HG03025 (cell line): ENCODE results near the gene ATIC.

ENCODE experiments used
- ATAC-seq: cut with Tn5 transposase; IDR thresholded peaks from one replicate; pipeline ENCODE4 v1.9.1; 2021; ENCODE audit warnings: mild to moderate bottlenecking, moderate library complexity; ENCODE audit not compliant: unreplicated experiment, low FRiP score

ATIC gene

DNA sequence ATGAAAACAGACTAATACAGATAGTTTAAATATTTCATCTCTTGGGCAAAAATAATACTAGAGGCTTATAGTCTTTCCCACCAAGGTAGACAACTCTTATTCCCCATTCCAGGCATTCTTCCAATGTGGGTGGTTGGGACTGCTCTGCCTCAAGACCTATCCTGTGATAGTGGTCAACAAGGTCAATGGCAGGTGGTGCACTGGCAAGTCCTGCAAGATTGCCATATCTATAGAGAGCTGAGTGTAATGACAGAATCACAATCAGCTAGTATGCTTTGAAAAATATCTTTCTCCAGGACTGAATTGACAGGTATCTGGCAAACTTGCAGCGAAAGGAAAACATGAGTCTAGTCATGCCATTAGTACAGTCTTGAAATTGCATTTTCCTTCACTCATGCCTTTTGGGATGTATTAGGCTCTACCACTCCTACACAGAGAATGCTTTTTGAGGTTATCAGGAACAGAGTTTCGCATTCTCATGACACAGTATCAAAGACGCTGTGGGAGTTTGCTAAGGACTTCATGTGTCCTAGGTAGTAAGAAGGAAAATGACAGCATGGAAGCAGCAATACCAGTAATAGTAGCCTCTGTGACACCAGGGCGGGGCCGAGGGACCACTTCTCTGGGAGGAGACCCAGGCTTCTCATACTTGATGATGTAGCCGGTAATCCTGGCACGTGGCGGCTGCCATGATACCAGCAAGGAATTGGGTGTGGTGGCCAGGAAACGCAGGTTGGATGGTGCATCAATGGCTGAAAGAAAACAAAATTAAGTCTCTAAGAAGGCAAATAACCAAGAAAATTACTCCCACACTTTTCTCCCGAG is 63.0 kb downstream of the ATIC start:
- no peak for ATAC-seq

DNA sequence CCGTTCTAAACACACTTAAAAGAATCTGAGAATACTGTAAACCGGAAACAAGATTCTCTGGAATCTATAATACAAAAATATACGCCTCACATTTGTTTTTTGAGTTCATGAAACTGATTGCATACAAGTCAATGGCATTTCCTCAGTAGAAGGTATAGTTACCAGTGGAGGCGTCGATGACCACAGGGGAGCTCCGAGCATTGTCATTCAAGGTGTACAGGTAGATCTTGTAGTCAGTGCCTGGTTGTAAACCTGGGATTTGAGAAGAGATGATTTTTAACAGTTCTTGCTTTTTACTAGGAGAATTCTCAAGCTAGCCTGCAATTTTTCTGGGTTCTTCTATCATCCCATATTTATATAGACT is 63.6 kb downstream of the ATIC start:
- ATAC-seq = no peak

DNA sequence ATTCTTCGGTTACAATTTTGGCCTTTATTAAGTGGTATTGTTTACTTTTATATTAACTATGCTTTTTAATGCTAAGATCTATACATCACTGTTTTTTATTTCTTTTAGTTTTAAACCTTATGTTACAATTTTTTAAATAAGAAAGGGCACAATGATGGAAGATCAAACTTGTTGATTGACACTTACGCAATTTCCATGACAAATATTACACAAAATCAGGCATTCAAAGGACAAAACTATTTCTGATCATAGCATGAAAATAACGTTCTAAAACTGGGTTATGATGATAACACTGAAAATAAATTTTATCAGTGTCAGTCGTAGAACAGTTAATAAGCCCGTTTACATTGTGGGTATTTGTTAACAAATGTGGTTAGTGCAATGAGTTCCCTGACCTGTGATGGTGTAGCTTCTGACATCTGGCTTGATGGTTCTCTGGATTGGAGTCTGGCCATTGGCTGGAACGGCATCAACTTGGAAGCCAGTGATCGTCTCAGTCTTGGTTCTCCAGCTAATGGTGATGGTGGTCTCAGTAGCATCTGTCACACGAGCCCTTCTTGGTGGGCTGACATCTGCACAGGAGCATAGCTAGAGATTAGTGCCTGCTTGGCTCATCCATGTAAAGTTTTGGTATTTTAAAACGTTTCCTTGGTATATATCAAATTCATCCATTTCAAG is 64.4 kb downstream of the ATIC start:
- no peak for ATAC-seq

DNA sequence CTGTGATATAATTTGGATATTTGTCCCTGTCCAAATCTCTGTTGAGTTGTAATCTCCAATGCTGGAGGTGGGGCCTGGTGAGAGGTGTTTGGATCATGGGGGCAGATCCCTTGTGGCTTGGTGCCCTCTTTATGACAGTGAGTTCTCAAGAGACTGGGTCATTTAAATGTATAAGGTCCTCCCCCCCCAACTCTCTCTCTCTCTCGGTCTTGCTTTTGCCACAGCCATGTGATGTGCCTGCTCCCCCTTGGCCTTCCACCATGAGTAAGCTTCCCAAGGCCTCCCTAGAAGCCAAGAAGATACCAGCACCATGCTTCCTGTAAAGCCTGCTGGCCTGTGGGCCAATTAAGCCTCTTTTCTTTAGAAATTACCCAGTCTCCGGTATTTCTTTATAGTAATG is 65.4 kb downstream of the ATIC start:
- no peak for ATAC-seq

DNA sequence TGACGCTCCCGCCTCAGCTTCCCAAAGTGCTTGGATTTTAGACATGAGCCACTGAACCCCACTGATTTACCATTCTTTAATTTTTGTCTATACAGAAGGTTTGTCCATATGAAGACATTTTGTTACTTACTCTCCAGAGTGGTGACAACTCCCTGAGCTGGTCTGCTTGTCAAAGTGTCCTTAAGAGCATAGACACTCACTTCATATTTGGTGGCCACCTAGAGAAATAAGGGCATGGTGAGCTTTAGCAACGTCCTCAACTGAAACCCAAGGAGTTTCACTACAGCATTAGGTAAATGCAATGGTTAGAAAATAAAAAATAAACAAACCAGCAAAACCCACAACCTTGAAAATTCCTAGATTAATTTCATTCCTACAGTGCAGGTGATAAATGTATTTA is 66.2 kb downstream of the ATIC start:
- ATAC-seq = no peak

DNA sequence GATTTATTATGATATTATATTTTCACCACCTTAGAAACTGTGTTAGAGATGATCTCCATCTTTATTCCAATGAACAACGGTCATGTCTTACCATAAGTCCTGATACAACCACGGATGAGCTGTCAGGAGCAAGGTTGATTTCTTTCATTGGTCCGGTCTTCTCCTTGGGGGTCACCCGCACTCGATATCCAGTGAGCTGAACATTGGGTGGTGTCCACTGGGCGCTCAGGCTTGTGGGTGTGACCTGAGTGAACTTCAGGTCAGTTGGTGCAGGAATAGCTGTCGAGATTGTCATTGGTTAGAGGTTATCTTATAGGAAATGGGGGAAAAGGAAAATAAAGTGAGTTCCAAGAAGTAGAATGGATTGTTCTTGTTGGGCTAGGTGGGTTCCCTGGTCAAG is 67.2 kb downstream of the ATIC start:
- no peak for ATAC-seq

DNA sequence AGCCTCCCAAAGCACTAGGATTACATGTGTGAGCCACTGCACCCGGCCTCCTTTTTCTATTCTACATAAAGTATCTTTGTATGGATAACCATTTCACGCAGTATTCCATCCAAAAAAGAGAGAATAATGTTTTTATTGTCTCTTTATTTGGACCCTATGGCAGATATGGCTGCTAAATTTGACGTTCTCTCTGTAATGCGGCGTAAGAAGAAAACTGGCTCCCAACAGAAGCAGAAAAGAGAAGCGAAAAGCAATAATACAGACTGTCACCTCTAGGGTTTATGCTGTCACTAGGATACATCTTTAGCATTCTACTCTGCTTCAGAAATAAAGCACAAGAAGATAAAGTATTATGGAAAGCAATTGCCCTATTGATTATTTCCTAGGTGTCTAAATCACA is 68.1 kb downstream of the ATIC start:
- no peak for ATAC-seq

DNA sequence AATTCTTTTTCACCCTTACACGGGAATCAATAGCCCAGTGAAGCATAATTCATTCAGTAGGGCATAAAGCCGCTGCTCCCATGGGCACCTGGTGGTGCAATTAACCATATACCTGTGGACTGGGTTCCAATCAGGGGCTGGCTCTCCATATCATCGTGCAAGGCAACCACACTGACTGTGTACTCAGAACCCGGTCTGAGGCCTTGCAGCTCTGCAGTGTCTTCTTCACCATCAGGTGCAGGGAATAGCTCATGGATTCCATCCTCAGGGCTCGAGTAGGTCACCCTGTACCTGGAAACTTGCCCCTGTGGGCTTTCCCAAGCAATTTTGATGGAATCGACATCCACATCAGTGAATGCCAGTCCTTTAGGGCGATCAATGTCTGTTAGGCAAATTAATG is 68.8 kb downstream of the ATIC start:
- ATAC-seq = no peak

DNA sequence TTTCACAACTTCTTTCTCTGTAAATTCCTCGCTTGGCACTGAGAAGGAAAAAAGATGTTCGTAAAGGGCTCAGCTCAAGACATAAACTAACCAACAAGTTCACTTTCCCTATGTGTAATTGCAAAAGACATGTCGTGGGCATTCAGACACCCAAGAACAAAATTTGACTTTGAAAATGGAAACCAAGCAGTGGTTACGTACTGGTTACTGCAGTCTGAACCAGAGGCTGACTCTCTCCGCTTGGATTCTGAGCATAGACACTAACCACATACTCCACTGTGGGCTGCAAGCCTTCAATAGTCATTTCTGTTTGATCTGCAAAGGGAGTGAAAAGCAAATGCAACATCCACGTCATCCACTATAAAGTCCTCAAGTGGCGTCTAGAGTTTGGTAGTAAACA is 70.2 kb downstream of the ATIC start:
- ATAC-seq = no peak

DNA sequence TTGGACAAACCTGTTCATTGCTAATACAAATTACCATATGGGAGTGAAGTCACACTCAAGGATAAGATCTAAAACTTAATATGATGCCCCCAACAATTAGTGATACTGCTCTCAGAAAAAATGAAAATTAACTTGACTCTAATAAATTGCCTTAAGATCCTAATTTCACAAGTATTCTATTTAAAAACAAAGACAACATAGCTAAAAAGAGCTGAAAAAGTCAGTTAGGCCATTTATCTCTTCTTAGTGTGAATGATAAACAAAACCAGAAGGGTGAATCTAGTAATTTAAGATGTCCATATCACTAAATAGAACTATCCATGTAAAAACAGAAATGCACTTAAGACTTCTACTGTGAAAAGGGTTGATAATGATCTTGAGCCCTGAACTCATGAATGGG is 70.6 kb downstream of the ATIC start:
- ATAC-seq = no peak

DNA sequence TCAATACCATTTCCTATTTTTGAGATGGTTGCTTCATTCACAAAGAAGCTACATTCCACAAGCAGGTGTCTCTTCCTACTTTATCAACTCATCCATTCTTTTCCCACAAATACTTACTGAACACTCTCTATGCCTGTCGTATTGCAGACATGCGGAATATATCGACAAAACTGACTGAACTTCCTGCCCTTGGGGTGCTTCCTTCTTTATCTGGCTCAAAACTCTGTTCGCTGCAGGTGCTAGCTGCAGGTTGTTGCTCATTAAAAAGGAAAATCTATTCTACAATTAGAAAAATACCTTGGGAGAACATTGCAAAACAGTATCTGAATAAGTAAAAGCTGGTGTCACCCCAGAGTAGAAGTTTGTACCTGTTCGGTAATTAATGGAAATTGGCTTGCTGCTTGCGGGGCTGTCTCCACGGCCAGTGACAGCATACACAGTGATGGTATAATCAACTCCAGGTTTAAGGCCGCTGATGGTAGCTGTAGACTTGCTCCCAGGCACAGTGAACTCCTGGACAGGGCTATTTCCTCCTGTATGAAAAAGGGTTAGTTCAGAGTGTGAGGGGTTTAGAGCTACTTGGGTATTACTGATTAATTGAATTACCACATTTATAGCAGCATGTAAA is 71.9 kb downstream of the ATIC start:
- no peak for ATAC-seq

DNA sequence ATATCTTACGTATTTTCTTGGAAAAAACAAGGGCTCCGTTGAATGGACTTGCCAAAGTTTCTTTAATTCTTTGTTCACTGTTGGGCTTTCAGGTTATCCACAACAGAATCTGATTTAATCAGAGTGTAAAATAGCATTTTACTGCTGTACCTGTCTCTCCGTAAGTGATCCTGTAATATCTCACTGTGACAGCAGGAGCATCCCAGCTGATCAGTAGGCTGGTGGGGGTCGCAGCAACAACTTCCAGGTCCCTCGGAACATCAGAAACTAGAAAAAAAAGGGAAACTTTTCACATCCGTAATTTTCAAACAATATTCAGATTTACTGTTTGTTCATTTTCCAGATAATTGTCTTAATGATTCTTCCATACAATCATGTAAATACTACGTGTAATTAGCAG is 72.9 kb downstream of the ATIC start:
- no peak for ATAC-seq

DNA sequence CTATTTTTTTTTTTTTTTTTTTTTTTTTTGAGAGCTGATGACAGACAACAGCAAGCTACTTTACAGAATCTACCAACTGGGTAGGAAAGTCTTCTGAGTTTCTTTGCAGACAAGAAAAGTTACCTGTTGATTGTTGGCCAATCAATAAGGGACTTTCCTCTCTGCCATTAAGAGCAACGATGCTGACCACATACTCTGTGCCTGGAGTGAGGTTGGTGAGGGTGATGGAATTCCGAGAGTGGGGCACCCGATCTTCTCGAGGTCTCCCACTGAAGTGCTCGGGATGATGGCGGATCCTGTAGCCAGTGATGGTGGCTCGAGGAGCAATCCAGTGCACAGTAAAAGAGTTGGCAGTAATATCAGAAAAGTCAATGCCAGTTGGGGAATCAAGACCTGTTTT is 74.7 kb downstream of the ATIC start:
- no peak for ATAC-seq

DNA sequence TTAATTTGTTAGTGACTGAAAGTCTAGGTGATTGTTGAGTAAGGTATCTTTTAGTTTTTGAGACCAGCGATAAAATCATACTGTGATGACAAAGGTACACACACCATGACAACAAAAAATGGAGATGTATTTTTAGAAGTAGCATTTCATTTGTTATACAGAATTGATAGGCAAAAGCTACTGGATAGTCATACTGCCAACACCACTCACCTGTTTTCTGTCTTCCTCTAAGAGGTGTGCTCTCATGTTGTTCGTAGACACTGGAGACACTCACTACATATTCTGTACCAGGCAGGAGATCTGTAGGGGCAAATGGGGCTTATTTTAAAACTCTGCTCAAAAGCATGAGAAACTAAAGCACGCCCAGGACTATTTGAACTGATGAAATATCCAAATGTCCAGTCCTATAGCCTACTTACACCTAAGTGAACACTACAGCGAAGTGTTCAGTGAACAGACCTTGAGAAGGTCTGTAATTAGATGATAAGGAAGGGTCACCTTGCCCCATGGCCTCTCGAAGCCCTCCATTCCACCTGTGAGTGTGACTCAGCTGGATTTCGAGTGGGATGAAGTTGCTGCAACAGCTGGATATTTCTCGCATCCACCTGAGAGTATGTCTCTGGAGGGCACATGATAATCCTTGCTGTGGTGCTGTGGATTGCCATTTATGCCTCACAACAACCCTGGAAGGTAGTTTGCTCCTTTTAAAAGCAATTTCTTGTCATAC is 76.3 kb downstream of the ATIC start:
- ATAC-seq = no peak

DNA sequence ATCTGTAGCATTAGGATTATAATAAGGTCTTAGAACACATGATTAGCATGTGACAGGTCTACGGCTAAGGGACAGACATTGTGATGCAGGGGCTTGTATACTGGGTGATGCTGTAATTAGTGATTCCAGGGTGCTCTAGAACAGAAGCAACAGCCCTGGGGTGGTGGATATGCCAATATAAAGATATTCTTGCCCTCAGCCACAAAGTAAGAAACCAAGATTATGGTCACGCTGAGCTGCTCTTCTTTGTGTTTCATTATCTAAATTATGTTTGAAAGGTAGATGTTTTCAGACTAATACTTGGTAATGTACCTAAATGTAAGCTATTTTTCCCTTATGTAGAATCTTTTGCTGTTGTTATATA is 78.7 kb downstream of the ATIC start:
- ATAC-seq = no peak

DNA sequence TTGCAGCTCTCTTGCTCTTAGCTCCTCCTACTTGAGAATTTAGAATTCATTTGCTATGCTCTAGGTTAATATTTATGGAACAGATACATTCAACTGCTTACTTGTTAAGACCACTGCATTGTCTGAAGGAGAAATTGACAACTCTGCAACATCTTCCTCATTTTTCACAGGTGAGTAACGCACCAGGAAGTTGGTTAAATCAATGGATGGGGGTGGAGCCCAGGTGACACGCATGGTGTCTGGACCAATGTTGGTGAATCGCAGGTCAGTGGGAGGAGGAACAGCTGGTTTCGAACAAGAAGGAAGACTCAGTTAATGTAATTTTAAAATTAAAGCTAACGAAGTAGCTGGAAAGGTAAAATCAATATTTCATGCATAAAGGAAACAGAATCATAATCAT is 79.7 kb downstream of the ATIC start:
- ATAC-seq = no peak

DNA sequence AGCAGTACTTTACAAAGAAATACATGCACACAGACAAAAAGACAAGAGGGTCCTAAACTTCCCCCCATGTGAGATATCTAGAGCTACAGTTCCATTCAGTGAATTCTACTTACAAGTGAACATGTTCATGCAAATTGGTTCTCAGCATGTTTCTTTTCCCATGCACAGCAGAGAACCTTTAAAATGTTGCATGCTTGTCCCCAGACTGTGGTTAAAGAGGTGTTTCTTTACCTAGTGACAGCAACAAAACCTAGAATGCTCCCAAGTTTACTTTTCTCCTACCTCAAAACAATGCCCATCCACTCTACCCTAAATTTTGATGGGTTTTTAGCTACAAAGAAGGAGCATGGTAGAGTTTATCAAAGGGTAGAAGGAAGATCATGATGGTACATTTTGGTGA is 80.3 kb downstream of the ATIC start:
- no peak for ATAC-seq

DNA sequence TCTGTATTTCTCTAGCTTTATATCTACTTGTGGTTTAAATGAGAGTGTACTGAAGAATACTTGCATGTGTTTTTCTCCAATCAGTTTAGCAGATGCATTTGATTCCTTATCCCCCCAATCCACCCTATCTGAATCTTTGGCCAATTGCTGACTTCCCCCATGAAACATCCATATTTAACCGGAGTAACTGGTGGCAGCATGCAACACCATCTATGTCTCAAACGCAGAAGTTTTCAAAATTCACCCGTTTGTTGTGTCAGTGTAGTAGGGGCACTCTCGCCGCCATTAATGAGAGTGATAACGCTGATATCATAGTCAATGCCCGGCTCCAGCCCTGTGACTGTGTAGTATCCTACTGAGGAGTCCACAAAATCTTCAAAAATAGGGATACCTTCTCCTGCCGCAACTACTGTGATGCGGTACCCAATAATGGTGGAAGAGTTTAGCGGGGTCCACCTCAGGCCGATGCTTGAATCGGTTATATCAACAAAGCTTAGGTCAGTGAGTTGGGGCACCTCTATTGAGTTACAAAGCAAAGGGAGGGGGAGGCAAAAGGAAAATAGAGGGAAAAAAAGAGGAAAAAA is 80.9 kb downstream of the ATIC start:
- ATAC-seq = no peak

DNA sequence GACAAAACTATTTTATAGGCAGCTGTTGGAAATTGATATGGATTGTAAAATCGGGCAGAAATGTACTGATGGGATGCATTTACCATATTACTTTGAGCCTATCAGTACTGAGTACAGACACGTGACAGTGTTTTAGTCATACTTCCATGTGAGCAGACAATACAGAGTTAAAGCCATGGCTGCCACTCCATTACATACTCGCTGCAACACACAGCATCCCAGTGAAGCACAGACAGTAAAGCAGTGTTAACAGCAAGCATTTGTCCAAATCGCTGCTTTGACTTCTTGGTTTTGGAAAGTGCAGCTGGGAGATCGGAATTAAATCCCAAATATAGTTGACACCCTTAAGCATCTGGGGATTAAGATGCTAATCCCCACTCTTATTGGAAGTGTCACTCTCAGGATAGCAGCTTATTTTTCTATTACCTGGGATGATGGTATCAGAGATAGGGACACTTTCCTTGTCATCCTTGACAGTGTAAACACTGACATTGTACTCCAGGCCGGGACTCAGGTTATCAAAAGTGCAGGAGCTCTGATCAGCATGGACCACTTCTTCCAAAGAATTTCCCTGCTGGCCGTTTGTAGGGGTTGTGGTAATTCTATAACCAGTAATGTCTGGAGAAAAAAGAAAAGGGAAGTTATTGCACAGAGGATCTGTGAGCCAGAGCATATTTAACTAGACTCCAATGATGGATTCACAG is 82.4 kb downstream of the ATIC start:
- ATAC-seq = no peak

DNA sequence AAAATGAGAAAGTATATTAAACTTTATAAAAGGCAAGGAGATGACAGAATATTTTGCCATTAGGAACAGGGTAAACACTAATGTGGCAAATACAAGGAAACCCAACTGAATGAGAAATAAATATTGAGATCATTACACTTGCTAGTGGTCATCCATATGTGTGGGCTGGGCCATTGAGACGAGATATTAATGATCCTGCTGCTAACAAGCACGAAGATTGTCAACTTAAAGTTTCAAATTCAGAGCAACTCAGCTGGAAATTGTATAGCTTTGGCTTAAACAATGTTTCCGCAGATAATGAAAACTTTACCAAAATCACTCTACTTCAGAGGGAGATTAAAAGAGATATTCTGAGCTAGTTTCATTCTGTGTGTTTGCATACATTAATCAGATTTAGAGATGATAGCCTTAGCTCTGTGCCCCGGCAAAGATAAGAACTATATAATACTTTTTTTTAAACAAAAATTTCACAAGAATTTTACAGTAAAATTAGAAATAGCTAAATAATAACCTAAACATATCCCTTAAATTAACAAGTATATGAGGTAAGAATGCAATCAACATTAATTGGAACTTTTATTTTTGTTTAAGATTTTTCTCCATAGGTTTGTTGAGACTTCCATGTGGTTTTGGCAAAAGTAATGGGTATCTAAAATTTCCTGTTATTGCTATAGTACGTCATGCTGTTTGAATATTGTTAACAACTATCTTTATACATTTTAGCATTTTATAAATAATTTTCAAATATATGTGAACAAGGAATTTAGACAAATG is 84.0 kb downstream of the ATIC start:
- ATAC-seq = no peak
